Upper lobe of left lung (tissue), 4 donors: ENCODE results near the gene MAST4.

Experiments
- EP300 ChIP-seq, 4 donors: sonication (generic); formaldehyde crosslinking; IDR thresholded peaks; one replicate each; pipeline ENCODE4 v1.5.1; 2017; ENCODE audit warnings: antibody characterized with exemption in 4 of 4, control low read depth in 2 of 4
- POLR2A ChIP-seq, 4 donors: fragments of 450-650 bp; IDR thresholded peaks; one replicate each; pipeline ENCODE4 v1.5.1; 2016 to 2017; ENCODE audit warnings: antibody characterized with exemption in 4 of 4, mild to moderate bottlenecking in 2 of 4
- POLR2AphosphoS5 ChIP-seq, 2 donors: sonication (generic); formaldehyde crosslinking; IDR thresholded peaks; one replicate each; pipeline ENCODE4 v1.5.1; 2017; ENCODE audit warnings: antibody characterized with exemption in 2 of 2
- TF ChIP-seq, protein P1 (sequence below), 6 experiments: fragments of 450-650 bp in 4 of 6; fragments of 200-600 bp in 2 of 6; sonication (generic) in 2 of 6; IDR thresholded peaks; one replicate each; pipeline ENCODE4 v1.5.1; 2016 to 2019; ENCODE audit warnings: antibody characterized with exemption in 6 of 6

DNA sequence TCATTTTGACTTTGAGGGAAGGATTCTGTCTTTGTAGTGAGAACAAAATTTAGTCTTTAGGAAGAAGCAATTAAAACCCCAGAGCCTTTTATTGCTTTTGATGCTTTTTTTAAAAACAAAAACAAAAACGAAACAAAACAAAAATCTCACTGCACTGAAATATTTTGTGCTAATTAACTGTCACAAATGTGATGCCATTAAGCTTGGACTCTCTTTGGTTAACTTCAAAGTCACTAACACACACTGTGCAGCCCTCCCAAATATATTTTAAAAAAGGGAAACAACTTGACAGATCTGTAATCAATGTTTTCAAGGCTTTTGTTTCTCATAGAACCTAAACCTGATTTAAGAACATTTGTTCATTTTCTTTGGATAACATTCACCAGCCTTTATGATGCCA is 290.7 kb downstream of the MAST4 start:
- TF ChIP-seq POLR2A (IDR thresholded peaks at IDR 0.05) (no peak), EP300 (IDR thresholded peaks at IDR 0.05) (no peak), POLR2AphosphoS5 (IDR thresholded peaks at IDR 0.05) (no peak)
- TF ChIP-seq, protein P1, sequence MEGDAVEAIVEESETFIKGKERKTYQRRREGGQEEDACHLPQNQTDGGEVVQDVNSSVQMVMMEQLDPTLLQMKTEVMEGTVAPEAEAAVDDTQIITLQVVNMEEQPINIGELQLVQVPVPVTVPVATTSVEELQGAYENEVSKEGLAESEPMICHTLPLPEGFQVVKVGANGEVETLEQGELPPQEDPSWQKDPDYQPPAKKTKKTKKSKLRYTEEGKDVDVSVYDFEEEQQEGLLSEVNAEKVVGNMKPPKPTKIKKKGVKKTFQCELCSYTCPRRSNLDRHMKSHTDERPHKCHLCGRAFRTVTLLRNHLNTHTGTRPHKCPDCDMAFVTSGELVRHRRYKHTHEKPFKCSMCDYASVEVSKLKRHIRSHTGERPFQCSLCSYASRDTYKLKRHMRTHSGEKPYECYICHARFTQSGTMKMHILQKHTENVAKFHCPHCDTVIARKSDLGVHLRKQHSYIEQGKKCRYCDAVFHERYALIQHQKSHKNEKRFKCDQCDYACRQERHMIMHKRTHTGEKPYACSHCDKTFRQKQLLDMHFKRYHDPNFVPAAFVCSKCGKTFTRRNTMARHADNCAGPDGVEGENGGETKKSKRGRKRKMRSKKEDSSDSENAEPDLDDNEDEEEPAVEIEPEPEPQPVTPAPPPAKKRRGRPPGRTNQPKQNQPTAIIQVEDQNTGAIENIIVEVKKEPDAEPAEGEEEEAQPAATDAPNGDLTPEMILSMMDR (IDR thresholded peaks at IDR 0.05) = no peak
